Kidney tubule cell (primary cell): ENCODE results near the gene AQP12B.
"Not testable (repeated sequence)": the region's sequence is repeated elsewhere in the genome, so short reads cannot be mapped to it uniquely, and the experiment has no call there.

ENCODE experiments used
- DNase-seq: peaks from one replicate; pipeline ENCODE4 v3.0.0-alpha.2; 2018; ENCODE audit warnings: low spot score

Gene AQP12B

DNA sequence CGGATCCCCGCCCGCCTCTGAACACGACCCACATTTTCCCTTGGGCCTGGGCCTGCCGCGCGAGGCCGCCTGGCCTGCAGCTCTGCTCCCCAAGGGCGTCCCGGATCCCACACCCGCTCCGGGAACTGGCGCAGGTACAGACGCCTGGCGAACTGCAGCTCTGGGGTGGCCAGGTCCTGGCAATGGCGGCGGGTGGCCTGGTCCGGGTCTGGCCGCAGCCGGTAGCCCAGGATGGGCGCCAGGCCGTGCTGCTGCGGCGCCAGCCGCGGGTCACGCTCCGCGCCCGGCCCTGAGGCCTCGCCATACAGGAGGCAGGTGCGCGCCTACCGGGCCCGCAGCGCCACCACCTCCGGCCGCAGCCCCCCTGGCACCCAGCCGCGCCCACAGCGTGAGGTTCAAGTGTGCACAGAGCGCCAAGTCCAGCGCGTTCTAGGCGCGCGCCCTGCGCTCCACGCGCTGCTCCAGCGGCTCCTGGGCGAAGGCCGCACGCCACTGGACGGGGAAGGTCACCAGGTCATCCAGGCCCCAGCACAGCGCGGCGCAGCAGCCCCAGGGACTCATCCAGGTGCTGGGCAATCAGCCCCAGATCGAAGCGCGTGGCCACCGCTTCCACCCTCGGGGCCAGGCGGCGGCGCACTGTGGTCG lies 18.5 kb upstream of the AQP12B start:
- no peak for DNase-seq

DNA sequence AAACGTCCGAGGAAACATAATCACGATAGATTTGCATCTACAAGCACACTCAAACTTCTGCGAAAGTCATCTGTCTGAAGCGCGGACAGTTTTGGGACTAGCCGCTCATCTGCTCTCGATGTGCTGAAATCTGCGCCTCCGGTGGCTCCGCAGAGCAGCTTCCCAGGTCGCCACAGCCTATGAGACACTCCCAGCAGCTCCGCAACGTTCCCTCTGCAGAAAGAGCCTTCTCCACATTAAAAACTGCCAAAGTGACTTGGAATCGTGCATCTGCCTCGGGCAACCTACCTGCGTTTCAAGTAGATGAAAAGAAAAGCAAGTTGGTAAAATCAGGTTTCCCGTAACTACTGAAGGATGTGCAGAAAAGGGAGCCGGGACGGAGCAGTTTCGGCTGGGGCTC lies 17.9 kb upstream of the AQP12B start:
- not testable (repeated sequence) for DNase-seq

DNA sequence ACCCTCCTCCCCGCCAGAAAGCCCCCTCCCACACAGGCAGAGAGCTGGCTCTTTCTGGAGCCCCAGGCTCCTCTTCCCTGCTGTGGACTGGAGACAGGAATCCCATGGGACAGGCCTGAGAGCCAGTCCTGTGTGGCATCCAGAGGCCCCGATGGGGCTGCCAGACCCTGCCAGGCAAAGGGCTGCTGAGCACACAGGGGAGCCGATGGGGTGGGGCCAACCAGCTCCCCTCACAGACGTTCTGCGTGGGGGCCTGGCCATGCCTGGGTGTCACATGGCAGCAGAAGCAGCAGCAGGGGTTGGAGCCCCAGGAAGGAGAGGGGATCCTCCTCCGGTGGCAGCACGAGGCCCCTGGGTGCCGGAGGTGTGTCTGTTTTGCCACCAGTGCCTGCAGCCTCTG lies 17.1 kb upstream of the AQP12B start:
- DNase-seq: not testable (repeated sequence)

DNA sequence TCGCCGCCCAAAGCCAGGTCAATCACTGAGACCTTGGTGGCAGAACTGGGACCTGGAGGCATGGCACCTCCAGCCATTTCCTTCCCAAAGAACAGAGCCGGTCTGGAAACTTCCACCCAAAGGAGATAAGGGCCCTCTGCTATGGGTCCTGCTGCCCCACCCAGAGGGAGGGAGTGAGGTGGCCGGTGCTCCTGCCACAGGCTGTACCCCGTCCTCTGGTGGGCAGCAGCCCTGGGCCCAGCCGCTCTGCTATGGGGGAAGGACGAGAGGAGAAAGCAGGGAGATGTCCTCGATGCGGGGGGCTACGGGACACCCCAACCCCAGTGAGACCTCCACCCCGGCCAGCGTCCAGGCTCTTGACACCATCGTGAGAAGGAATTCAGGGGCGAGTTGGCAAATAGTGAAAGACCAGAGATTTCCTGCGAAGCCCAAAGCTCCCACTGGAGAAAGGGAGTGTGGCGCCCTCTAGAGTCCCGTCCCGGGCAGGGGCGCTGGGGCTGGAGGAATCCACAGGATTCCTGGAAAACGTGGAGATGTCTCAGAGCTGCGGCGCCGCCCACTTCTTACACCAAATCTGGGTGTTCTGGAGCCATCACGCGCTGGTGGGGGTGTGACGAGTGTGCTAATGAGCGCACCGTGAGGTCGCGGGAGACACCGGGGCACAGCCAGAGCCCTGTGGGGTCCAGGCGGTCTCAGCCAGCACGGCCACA lies 16.3 kb upstream of the AQP12B start:
- not testable (repeated sequence) for DNase-seq

DNA sequence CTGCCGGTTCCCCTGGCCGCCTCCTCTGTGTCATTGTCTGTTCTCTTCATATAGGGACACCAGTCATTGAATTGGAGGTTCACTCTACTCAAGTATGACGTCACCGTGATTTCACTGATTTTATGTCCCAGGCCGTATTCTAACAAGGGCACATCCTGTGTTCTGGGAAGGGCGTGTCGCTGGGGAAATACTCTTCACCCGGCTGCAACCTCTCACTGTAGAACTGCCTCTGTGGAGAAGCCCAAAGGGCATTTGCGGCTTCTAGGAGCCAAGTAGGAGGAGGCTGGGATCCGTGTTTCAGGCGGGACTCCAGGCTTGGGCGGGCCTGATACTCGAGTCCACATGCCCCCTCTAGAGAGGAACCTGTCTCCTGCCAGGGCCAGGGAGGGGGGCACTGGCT lies 13.8 kb upstream of the AQP12B start:
- DNase-seq: not testable (repeated sequence)

DNA sequence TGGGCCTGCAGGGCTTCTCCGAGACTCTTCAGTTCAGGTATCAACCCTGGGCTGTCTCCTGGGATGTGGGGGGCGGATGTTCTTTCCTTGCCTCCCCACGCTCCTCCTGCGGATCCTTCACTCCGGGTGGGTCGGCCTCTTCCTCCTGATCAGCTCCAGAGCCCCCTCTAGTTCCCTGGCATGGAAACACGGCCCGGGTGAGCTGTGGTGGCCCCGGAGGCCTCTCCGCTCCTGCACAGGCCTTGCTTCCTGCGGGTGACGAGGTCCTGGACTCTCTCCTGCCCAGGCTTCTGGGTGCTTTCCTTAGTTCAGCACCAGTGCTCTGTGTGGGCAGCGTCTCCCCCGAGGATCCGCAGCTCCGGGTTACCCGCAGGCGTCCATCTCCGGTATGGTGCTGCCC lies 12.9 kb upstream of the AQP12B start:
- not testable (repeated sequence) for DNase-seq

DNA sequence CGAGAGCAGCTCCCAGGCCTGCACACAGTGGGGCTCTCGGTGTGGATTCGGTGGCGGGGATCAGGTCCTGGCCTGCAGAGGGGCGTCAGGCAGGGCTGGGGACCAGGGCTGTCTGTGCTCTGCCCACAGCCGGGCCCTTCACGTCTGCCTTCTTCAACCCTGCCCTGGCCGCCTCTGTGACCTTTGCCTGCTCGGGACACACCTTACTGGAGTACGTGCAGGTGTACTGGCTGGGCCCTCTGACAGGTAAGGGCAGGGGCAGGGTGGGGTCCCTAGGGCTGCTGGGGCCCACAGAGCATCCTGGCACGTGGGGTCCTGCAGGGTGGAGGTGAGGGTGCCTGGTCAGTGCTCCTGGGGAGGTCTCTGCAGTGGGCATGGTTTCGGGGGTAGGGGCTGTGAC lies 11.6 kb upstream of the AQP12B start:
- DNase-seq: not testable (repeated sequence)

DNA sequence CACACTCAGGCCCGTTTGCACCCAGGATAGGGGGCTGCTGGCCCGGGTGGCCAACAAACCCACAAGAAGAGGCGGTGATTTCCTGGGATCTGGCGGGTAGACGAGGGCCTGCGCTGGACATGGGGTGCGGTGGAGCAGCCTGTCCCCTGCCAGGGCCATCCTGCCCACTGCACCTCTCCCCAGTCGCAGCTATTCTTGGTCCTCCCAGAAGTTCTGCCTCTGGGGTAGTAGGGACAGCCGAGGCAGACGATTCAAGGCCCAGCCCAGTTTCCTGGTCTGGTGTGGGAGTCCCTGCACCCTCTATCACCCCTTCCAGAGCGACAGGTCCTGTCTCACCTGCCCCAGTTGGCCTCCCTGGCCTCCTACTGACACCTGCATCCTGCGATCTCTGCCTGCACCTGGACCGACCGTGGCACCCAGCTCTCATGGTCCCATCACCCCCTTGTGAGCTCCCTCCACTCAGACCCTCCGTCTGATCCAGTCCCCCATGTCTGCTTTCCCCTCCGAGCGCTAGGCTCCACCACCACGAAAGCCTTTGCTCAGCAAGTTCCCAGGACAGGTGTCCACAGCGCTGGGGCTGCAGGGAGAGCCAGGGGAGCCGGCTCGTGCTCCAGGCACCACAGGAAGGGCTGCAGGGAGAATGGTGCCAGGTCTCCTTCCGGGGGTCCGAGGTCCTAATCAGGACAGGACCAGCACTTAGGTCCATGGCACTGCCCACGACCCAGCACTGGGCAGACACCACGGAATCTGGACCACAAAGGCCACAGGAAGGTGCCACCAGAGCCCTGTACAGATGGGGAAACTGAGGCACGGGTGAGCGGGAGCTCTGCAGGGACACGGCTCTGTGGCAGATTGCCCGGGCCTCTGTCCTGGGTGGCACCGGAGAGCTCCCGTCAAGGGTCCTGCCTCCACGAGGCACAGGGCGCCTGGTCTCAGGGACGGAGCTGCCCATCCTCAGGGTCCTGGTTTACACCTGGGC lies 10.2 kb upstream of the AQP12B start:
- not testable (repeated sequence) for DNase-seq

DNA sequence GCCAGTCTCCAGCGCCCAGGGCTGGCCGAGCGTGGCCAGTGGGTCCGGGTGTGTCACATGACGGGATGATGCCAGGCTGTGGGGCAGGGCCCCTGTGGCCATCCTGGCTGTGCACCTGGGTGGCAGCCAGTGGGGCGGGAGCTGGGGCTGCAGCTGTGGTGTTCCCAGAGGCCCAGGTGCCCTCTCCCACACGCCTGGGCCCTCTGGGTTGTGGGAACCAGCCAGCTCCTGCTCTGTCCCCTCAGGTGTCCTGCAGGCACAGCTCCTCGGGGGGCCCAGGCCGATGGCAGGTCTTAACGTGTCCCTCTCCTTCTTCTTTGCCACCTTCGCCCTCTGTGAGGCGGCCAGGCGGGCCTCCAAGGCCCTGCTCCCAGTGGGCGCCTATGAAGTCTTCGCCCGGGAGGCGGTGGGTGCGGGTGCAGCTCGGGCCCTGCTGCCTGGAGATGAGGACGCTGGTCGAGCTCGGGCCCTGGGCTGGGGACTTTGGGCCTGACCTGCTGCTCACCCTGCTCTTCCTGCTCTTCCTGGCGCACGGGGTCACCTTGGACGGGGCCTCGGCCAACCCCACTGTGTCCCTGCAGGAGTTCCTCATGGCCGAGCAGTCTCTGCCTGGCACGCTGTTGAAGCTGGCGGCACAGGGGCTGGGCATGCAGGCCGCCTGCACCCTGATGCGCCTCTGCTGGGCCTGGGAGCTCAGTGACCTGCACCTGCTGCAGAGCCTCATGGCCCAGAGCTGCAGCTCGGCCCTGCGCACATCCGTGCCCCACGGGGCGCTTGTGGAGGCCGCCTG lies 9.1 kb upstream of the AQP12B start, which contains the start of gene AQP12A:
Gene AQP12A (plus strand): TSS at position 236 of the 790 bp plus-strand sequence. CDS start 48 bp downstream, at position 284.
- not testable (repeated sequence) for DNase-seq

DNA sequence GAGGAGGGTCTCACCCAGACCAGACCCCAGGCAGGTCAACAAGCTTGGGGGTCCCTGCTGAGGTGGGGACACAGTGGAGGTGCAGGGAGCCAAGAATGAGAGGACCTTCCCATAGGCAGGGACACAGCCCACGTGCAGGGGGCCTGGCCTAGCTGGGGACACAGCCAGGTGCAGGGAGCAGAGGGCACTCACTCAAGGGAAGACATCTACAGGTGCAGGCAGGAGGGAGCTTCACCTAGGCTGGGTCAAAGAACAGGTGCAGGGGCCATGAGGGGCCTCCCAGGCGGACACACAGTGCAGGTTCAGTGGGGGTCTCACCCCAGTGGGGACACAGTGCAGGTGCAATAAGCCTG lies 8.4 kb upstream of the AQP12B start:
- DNase-seq: not testable (repeated sequence)

DNA sequence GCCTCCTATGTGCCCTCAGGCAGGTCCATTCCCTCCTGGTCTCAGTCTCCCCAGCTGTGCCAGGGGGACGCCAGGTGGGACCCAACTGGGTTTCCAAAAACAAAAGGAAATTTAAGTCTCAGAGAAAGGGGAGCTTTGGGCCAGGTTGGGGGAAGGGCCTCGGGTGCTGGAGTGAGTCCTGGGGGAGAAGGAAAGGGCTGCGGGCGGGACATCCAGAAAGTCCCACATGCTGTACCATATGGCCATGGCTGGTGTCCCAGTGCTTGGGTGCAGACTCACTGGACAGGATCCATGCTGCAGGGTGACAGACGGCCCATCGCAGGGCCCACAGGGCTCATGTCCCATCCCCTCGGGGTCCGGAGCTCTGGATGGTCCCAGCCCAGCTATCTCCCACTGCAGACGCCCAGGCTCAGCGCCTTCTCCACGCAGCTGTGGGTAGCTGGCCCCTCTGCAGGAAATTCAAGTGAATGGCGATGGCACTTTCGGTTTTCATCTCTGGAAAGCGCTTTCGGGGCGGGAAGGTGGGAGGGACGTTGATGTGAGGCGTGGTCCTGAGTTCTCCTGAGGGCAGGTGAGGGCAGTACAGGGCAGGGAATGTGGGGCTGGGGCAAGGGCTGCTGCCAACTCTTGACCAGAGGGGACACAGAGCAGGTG lies 7.9 kb upstream of the AQP12B start:
- not testable (repeated sequence) for DNase-seq

DNA sequence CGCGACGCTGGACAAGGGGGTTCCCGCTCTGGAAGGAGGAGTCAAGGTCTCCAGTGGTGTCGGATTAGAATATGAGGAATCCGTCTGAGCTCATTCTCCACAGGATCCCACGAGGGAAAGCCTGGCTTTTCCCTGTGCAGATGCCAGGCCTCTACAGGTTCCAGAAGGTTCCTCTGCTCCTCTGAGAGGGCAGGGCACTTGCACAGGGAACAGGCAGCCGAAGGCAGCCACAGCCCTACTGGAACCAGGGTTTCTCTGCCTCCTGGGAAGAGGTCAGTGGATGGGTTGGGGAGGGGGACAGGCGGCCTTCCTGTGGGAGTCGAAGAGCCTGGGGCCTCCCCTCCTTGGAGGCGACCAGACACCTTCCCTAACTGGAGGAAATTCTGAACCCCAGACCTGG lies 7.3 kb upstream of the AQP12B start:
- DNase-seq: no peak

DNA sequence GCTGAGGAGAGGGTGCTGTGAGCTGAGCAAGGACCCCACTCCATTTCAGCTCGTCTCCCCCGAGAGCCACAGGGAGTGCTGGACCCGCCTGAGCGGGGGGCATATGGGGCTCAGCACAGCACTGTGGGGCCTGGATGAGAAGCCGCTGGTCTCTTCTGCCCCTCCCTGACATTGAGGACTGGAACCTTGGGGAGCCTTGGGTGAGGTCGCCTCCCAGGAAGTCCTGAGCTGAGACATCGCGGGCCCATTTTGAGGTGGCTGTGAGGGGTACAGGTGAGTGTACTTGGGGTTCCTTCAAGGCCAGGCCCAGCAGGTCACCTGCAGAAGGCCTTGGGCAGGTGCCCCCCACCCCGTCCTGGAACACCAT lies 5.9 kb upstream of the AQP12B start:
- no peak for DNase-seq

DNA sequence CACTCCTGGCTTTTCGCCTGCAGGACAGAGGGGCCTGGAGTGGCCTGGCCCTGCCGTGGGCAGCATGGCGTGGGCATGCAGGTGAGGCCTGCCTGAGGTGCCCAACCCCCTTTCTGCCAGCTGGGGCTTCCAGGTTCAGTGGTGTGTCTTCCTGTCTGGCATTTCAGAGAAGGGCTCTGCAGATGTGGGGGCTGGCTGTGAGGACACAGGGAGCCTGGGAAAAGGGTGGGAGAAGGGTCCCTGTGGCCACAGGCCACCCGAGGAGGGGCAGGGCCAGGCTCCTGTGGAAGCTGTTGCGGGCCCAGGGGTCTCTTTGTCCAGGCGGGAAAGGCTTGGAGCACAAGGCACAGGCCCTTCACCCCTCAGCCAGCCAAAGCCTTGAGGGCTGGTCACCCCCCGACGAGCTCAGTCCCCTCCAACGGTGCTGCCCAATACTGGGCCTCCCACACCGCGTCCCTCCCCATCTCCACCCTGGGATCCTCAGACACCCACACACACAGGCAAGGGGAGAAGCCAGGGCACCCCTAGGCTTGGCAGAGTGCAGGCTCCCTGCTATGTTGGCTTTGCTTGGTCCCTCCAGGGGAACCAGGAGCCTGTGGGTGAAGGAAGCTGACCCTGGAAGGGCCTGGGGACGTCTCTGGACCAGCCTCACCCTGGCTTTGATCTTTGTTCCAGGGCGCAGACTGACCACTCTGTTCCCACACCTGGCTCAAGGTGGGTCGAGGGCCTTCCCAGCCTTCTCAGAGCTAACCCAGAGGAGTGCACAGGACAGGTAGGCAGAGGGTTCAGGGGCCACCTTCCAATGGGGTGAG lies 5.3 kb upstream of the AQP12B start:
- no peak for DNase-seq

DNA sequence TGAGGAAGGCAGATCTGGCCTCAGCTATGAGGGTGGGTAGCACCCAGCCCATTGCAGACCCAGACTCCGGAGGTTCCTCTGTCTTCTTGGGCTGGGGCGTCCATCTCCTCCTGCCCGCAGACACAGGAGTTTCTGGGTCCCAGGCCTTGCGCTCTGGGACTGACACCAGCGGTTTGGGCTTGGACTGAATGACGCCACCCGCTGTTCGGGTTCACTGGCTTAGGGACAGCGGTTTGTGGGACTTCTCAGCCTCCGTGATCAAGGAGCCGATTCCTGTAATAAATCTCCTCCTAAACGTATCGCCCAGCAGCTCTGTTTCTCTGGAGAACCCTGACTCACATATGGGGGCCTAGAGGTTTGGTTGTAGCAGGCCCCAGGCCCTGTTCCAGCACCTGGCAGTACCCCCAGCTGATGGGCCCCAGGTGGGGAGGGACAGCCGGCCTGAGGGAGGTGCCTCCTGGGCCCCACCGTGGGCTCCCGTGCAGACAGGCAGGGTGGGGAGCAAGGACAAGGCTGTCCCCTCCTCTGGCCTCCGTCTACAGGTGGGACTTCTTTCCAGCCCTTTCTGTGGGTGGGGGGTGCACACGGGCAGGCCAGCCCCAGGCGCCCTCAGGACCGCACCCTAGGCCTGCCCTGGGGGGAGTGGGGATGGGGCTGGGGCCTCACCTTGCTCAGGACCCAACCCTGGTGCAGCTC lies 4.5 kb upstream of the AQP12B start:
- DNase-seq: no peak

DNA sequence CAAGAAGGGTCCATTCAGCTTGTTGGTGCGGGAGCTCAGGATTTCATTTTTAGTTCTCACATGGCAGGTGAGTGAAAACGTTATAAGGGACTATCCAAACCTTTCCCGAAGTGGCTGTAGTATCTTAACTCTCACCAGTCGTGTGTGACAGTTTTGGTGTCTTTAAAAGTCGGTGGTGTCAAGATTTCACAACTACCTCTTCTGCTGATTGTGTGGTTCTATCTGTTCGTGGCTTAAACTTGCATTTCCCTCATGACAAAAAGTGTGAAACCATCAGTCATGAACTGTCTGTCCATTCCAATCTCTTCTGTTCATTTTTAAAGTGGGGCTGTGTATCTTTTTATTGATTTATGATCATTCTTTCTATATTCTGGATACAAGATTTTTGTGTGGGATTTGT lies 3.8 kb upstream of the AQP12B start:
- DNase-seq: no peak

DNA sequence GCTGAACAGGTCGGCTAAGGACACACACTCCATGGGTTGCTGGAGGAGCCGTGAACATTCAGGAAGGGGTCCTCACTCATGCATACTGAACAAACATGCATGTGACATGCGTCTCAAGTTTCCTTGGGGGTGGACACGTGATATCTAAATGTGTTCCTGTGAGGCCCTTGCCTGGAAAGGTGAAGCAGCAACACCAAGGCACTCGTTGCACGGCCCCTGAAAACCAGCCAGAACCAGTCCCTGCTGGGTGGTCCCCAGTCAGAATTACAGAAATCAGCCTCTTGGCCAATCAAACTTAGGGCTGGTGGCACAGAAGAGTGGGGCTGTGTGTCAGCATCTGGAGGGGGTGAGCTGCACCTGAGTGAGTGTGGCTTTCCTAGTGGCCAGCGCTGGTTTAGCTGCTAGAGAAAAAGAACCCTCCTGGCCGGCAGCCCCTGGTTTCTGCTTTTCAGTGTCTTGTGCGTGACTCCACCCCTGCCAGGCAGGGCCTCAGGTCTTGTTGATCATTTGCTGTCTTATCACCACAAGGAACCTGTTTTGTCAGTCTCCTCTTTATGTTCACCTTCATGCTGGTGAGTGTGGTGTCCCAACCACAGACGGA lies 3.2 kb upstream of the AQP12B start:
- no peak for DNase-seq

DNA sequence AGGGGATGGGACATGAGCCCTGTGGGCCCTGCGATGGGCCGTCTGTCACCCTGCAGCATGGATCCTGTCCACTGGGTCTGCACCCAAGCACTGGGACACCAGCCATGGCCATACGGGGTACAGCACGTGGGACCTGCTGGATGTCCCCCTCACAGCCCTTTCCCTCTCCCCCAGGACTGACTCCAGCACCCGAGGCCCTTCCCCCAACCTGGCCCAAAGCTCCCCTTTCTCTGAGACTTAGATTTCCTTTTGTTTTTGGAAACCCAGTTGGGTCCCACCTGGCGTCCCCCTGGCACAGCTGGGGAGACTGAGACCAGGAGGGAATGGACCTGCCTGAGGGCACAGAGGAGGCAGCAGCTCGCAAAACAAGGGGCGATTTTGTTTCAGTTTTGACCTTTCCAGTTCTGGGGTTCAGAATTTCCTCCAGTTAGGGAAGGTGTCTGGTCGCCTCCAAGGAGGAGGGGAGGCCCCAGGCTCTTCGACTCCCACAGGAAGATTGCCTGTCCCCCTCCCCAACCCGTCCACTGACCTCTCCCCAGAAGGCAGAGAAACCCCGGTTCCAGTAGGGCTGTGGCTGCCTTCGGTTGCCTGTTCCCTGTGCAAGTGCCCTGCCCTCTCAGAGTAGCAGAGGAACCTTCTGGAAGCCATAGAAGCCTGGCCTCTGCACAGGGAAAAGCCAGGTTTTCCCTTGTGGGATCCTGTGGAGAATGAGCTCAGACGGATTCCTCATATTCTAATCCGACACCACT lies 1.5 kb upstream of the AQP12B start:
- not testable (repeated sequence) for DNase-seq
